SK-N-DZ (cell line): ENCODE measurements around the gene ZPBP2.
"Not testable (repeated sequence)": the region's sequence is repeated elsewhere in the genome, so short reads cannot be mapped to it uniquely, and the experiment has no call there.

Source experiments
- DNase-seq: peaks from one replicate; pipeline ENCODE4 v3.0.0-alpha.2; 2015; ENCODE audit warnings: low spot score

ZPBP2 gene

DNA sequence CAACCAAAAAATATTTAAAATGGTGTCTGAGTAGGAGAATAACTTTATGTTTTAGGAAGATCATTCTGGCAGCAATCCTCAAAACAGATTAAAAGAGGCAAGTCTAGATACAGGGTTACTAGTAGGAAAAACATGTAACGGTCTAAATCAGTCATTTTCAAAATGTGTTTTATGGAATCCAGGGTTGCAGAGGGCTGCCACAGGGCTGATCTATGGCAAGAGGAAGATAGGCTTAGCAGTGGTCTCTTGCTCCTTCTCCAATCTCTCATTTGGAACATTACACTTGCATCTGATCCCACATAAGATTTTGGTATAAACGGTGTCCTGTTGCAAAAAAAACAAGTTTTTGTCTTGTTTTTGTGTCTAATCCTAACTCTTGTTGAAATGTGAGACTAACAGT, 13.1 kb upstream of the ZPBP2 start:
- no peak for DNase-seq

DNA sequence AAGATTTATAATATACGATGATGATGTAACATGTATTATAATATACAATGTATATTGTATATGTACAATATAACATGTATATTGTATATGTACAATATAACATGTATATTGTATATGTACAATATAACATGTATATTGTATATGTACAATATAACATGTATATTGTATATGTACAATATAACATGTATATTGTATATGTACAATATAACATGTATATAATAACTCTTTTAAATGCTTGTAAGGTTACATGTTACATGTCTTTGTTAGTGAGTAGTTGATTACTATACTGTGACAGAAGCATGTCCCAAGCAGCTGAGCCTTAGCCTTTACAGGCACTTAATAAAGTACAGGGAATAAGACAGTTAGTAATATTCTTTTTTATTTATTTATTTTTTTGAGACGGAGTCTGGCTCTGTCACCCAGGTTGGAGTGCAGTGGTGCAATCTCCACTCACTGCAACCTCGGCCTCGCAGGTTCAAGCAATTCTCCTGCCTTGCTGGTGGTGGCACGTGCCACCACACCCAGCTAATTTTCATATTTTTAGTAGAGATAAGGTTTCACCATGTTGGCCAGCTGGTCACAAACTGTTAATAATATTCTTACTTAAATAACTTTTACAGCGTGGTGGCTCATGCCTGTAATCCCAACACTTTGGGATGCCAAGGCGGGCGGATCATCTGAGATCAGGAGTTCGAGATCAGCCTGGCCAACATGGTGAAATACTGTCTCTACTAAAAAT, 11.9 kb upstream of the ZPBP2 start:
- not testable (repeated sequence) for DNase-seq

DNA sequence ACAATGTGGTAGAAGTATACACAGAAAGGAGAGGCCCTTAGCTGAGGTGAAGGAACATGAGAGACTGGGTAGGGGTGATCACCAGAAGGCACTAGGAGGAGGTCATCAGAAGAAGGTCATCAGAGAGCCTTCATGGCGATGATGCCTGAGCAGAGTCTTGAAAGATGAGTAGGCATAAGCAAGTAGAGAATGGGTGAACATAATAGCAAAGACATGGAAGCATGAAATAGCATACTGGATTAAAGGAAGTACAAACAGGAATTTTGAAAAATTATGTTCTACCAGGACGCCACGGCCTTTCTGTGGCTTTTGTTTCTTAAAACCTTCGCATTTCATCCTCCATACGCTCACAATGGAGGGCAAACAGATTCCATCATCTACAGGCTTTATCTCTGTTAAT, 6.8 kb upstream of the ZPBP2 start:
- DNase-seq, result no peak

DNA sequence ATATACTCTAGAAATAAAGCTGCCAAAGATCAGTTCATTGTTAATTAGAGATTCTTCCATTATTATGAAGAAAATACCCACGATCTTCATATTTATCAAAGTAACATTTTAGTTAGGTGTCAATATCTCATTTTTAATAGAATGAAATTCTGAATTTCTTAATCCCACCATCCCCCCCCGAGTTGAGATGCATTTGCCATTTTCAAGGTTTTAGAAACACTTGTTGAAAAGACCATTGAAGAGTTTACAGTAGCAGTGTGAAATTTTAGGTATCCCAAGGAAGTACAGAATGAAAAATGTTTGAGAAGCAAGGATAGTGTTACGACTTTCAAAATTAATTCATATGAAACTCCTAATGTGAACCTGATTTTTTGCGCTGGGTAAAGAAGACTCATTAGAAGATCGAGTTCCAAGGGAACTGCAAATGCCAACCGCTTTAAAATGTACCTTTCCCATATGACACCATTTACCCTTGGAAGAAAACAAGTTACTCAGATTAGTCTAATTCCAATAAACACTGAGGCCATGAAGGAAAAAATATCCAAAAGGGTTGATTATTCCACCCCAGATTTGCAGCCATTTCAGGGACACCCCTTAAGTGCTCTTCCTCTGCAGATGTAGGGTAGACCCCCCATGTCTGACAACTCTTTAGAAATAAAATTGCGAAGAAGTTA, 4.6 kb upstream of the ZPBP2 start:
- no peak for DNase-seq

DNA sequence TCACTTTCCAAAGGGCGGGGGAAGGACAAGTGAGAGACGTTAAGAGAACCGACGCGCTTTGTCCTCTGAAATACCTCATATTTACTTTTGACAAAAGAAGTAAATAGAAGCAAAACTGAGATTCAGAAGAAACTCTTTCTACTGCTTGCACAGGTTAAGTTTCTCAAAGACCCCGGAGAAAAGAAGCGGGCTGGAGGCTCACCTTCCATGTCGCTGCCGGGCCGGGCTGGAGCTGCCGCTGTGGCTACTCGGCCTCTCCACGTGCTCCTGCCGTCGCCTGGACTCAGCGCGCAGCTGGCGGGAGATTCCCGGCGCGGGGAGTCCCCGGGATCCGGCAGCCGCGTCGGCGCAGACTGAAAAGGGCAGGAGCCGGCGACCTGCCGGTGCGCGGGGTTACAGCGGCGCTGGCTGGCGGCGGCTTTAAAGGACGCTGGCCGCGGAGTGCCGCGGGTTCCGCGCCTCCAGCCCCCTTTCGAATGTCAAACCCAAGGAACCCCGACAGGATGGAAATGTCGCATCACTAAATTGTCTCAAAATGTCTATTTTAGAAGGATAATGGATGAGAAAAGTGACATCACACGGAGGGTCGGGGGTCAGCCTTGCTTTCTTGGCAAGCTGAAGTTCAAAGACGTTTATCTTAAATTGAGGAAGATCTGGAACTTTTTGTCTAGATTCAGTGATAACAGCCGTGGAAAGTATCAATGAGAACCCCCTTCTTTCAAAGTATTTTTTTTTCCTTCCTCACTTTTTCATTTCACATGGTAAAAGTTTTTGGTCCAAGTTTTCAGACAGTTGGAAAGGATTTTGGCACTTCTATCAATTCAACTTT, 3.9 kb upstream of the ZPBP2 start, which contains the start of gene IKZF3:
Gene IKZF3 (minus strand): TSS at position 395 of the 829 bp plus-strand sequence. CDS start 186 bp downstream, at position 209.
- DNase-seq, result peak; percentile 32

DNA sequence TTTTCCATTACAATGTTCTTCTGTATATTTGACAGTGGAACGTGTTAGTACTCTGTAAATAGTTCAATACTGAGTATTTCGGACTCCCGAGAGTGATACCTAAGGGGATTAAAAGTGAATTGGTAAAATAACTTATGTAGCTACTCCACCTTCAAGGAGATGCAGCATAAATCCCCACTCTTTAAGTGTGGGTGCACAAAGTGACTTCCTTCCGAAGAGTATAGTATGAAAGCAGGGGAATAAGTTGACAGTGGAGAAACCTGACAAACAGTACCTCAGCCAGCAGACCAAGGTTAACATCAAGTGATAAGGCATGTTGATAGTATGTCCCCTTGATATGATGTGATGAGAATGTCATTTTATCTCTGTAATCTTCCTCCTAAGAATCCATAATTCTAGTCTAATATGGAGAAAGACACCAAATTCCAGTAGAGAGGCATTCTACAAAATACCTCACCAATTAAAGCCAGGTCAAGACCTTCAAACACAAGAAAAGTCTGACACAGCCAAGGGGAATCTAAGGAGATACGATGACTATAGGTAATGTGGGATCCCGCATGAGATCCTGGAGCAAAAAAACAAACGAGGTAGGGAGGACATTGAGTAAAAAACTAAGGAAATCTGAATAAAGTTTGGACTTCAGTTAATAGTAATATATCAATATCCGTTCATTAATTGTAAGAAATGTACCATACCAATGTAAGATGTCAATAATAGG, 1.8 kb upstream of the ZPBP2 start:
- no peak for DNase-seq

GRCh38 chr17:39867084-39867879, 720 bp upstream of the ZPBP2 start:
- no peak for DNase-seq

- no peak for DNase-seq
These were observed 546 bp downstream of the ZPBP2 start for GRCh38 chr17:39868554-39868942.

DNA sequence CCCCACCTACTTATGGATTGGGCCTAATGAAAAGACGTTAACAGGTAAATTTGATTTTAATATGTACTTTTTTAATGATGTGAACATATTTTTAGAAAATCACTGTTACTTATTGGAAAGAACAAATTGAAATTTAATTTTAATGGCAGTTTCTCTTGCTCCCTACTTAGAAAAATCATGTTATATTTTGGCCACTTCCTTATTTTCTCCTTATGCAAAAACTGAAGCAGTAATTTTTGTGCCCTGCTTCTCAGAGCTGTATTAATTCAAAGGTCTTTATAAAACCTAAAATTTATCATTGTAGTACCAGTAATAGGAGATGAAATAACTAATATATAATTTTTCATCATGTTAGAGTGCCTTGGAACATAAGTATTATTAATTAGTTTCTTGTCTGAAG, 2.8 kb downstream of the ZPBP2 start:
- no peak for DNase-seq

DNA sequence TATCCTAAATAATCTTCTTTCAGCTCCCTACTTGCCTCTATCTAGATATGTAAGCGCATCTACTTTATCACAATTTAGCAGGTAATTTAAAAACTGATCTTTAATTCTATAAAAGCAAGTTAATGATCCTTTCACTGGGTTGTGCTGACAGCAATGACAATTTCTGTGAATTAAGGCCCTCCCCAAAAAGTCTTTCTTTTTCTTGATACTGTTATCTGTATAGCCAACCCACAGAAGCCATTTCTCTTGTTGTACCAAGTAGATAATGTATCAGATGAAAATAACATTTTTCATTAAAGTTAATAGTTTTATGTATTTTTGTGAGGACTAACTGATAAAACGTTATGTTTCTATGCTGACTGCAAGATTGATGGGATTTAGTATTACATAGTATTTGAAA, 3.8 kb downstream of the ZPBP2 start:
- no peak for DNase-seq

DNA sequence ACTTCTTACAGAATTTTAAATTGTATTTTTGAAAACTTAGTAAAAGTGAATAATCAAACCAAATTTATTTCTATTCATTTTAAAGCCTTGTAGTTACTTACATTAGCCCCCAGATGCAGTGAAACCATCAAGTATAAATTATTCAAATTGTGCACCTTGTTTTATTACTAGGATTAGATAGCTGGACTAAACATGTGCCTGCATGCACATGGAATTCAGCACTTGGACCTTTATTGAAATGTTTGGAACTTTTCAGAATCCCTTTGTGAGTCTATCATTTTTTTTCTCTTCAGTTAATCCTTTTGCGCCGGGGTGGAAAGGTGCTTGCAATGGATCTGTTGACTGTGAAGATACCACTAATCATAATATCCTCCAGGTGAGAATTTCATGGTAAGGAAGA, 4.7 kb downstream of the ZPBP2 start:
- no peak for DNase-seq

GRCh38 chr17:39886102-39886501, 18.1 kb downstream of the ZPBP2 start:
- DNase-seq, result not testable (repeated sequence)

GRCh38 chr17:39887078-39887477, 19.1 kb downstream of the ZPBP2 start:
- DNase-seq, result no peak

DNA sequence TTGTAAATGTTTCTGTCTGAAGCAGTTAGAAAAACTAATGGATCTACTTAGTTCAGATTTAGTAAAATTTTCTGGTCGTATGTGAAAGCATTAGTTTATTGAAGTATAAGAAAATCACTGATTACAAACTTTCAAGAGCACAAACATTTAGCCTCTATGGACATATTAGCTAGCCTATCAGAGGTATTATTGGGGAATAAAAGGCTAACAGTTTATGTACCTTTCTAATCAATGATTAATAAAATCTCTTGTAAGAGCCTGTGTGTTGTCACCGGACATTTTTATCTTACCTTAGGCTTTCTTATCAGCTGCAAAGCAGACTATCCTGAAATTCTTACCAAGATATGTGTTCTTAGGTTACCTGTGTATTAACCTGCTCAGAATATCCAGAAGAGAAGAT, 21.2 kb downstream of the ZPBP2 start:
- no peak for DNase-seq

DNA sequence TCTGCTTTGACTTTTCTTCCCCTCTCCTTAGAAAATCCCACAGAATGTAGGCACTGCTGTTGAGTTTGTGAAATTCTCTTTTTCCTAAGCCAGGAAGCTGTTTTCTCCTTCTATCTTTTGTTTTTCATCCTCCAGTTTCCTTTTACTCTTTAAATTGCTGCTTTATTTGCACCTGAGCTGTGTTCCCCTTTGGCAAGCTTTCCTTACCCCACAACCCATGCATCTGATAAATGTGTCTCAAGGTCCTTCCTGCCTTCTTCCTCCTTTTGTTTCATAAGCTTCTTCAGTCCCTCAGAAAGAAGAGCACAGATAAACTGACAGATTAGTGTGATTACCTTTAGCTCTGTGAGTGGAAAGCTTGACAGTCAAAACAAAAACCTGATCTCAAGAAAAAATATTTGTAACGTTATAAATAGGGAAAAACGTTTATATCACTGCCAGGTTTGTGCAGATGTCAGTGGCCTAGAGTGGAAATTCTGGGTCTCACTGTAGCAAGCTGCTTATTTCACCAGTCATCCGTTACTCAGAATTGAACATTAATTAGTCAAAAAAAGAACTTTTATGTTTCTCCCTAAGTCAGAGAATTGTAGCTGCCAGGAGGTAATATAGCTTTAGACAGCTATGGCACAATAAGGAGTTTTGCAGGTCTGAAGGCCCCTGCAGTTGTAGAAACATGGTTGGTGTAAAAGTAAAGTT, 26.8 kb downstream of the ZPBP2 start:
- no peak for DNase-seq

DNA sequence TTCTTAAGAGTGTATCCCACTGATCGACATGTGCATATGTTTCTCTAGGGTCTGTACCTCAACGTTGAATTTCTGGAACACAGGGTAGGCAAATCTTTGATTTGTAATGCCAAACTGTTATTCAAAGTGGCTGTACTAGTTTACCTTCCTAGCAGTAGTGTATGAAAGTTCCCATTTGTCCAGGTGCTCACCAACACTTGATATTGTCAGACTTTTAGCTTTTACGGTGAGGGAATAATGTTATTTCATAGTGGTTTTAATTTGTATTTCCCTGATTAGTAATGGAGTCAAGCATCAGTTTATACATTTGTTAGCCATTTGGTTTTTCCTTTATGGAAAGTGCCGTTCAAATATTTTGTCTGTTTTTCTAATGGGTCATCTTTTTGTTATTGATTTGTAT, 30.1 kb downstream of the ZPBP2 start:
- DNase-seq, result no peak

GRCh38 chr17:39899215-39899614, 31.2 kb downstream of the ZPBP2 start:
- DNase-seq, result no peak

DNA sequence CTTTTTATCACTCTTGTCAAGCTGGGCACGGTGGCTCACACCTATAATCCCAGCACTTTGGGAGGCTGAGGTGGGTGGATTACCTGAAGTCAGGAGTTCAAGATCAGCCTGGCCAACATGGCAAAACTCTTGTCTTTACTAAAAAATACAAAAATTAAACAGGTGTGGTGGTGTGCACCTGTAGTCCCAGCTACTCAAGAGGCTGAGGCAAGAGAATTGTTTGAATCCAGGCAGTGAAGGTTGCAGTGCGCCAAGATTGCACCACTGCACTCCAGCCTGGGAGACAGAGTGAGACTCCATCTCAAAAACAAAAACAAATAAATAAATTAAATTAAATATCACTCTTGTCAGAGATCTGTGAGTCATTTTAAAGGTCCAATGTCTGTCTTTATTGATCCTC, 34.0 kb downstream of the ZPBP2 start:
- DNase-seq, result not testable (repeated sequence)

GRCh38 chr17:39903158-39903884, 35.3 kb downstream of the ZPBP2 start:
- DNase-seq, result no peak

DNA sequence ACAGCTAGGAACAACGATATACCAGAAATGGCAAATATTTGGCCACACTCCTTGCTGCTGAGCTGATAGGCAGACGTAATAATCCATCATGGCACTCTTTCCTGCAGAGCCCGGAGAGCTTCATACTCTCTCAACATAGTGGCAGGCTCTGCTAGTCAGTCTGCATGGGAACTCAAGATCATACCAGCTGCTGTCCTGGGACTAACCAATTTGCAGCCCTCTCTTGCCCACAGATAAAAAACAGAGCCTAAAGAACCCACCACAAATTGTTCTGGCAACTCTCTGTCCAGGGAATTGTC, 36.9 kb downstream of the ZPBP2 start:
- no peak for DNase-seq
